PC-3 (cell line): ENCODE results near the gene HES3. TPM values are rescaled to one million over a fixed set of nuclear protein-coding genes. Genes with fewer than 3 reads are reported as not detected.

Source experiments
- ATAC-seq: fragments of 200-7000 bp; cut with Tn5 transposase; 2 replicates; pipeline ENCODE4 v1.9.1; 2020; ENCODE audit warnings: mild to moderate bottlenecking, moderate library complexity
- BruUV-seq: library from RNA; stranded (reverse); fragments of 400-500 nt; replicated peaks from 2 replicates; lab custom pipeline; 2021; lab: Mats Ljungman, UMichigan
- CTCF ChIA-PET: fragments of 300-600 bp; sonication (Branson Sonifier 250); formaldehyde crosslinking; loops from one replicate; lab custom pipeline; 2022; ENCODE audit warnings: antibody characterized with exemption; lab: Charles Lee
- POLR2A ChIA-PET: fragments of 300-600 bp; sonication (Branson Sonifier 250); formaldehyde crosslinking; loops from one replicate; lab custom pipeline; 2022; ENCODE audit warnings: antibody characterized with exemption; ENCODE audit not compliant: unreplicated experiment; lab: Charles Lee
- DNase-seq: peaks from one replicate; pipeline ENCODE4 v3.0.0-alpha.2; 2015
- H2AFZ ChIP-seq: fragments of 300-600 bp; sonication (generic); 2 replicates; pipeline ENCODE4 v1.6.0; 2016; ENCODE audit warnings: antibody characterized with exemption, low read length
- H3F3A ChIP-seq: fragments of 300-600 bp; sonication (generic); one replicate; pipeline ENCODE4 v1.6.0; 2017; ENCODE audit warnings: antibody characterized with exemption, low read length, control low read depth, mild to moderate bottlenecking; ENCODE audit not compliant: unreplicated experiment
- H3K27ac ChIP-seq: fragments of 300-600 bp; sonication (generic); 2 replicates; pipeline ENCODE4 v1.5.1; 2016; ENCODE audit warnings: mild to moderate bottlenecking, low read length
- H3K27me3 ChIP-seq: fragments of 300-600 bp; sonication (generic); 2 replicates; pipeline ENCODE4 v1.6.1; 2016; ENCODE audit warnings: low read length, mixed read lengths
- H3K36me3 ChIP-seq: fragments of 300-600 bp; sonication (generic); 2 replicates; pipeline ENCODE4 v1.6.1; 2016; ENCODE audit warnings: low read depth, mixed run types, low read length, mixed read lengths
- H3K4me1 ChIP-seq: fragments of 300-600 bp; sonication (generic); 2 replicates; pipeline ENCODE4 v1.5.1; 2016; ENCODE audit warnings: low read length; ENCODE audit not compliant: insufficient read depth
- H3K4me2 ChIP-seq: fragments of 300-600 bp; sonication (generic); 2 replicates; pipeline ENCODE4 v1.6.0; 2016; ENCODE audit warnings: low read length
- H3K4me3 ChIP-seq: fragments of 300-600 bp; sonication (generic); 2 replicates; pipeline ENCODE4 v1.5.1; 2016; ENCODE audit warnings: mild to moderate bottlenecking, low read length, mixed read lengths
- H3K79me2 ChIP-seq: fragments of 300-600 bp; sonication (generic); 2 replicates; pipeline ENCODE4 v1.6.1; 2017; ENCODE audit warnings: low read length, mixed read lengths
- H3K9ac ChIP-seq: fragments of 300-600 bp; sonication (generic); 2 replicates; pipeline ENCODE4 v1.6.0; 2016; ENCODE audit warnings: mild to moderate bottlenecking, low read length
- H3K9me2 ChIP-seq: fragments of 300-600 bp; sonication (generic); replicated peaks from 2 replicates; pipeline ENCODE4 v1.6.1; 2016; ENCODE audit warnings: mixed run types, low read length, mixed read lengths
- H3K9me3 ChIP-seq: fragments of 300-600 bp; sonication (generic); 2 replicates; pipeline ENCODE4 v1.6.1; 2016; ENCODE audit warnings: low read length, mixed read lengths
- H4K20me1 ChIP-seq: fragments of 300-600 bp; sonication (generic); 2 replicates; pipeline ENCODE4 v1.6.1; 2016; ENCODE audit warnings: low read length, mixed read lengths
- EZH2 ChIP-seq: fragments of 300-600 bp; sonication (generic); IDR thresholded peaks from one replicate; pipeline ENCODE4 v1.6.1; 2017; ENCODE audit warnings: antibody characterized with exemption, mild to moderate bottlenecking, low read length; ENCODE audit not compliant: unreplicated experiment
- EZH2phosphoT487 ChIP-seq: fragments of 300-600 bp; sonication (generic); IDR thresholded peaks from 2 replicates; pipeline ENCODE4 v1.6.1; 2018; ENCODE audit warnings: mild to moderate bottlenecking, antibody characterized with exemption, low read length, borderline replicate concordance
- intact Hi-C: fragments of 100-400 bp; cut with micrococcal nuclease; formaldehyde crosslinking; loops from 2 replicates; pipeline ENCODE4 v1.9.0; 2023
- total RNA-seq: library from RNA; depleted of rRNA; stranded (reverse); fragments of >200 nt; gene quantifications from 2 replicates; pipeline ENCODE4 v1.2.3, GENCODE V29; 2014
- TF ChIP-seq, protein P1 (sequence below): fragments of 300-600 bp; sonication (generic); conservative IDR thresholded peaks from 2 replicates; pipeline ENCODE4 v1.5.1; 2017; ENCODE audit warnings: antibody characterized with exemption, low read depth, mild to moderate bottlenecking, low read length

The HES3 gene
- total RNA-seq, 1 experiment from 2014 or later: not detected

DNA sequence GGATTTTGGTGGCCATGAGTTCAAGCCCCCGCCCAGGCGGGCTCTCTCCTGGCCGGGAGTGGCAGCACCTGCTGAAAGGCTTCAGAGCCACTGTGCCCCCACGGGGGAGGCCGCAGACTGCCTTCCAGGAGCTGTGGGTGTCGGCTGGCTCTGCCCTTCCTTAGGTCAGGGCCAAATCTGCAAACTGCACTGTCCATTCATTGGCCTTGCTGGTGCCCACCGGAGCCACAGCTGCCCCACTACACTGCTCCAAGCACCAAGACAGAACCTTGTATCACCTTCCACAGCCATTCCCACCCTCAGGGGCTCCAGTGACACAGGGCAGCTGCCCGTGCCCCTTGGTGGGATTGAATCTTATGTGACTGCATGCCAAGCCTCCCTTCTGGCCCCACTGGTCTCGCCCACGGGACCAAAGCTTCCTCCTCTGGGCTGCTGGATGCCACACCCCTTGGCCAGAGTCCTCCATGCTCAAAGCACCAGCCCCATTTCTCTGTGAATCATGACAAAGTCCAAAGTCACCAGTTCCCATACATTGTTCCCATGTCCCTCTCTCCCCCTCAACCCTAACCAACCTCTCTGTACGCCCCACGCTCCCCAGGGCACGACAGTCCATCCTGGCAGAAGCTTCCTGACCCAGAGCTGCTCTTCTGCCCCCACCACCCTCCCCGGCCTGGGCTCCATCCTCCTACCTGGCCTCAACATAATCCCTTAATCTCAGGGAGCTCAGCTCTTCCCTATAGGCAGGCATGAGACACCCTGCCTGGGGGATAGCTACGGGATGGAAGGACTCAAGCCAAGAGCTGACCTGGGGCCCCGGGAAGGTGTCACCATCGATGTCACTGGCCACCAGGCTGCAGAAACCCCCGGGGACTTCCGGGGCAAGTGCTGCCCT, 37.8 kb downstream of the HES3 start:
- DNase-seq: no peak
- Histone ChIP-seq H3K4me1 (peaks cover 11% of the 10 kb centered on the region), H3K36me3 (peaks cover 4% of the 10 kb centered on the region; the same call in 1 of the 2 replicates), H3K79me2 (no peaks in the 10 kb centered on the region), H3K4me2 (no peak overlapping the region), H3K27ac (peak overlapping the region; percentile 18), H3F3A (no peaks in the 10 kb centered on the region), H3K4me3 (no peak overlapping the region), H3K27me3 (no peaks in the 10 kb centered on the region), H3K9me3 (no peaks in the 10 kb centered on the region), H3K9ac (no peak overlapping the region), H4K20me1 (no peaks in the 10 kb centered on the region), H3K9me2 (no peaks in the 10 kb centered on the region), H2AFZ (no peak overlapping the region)
- TSS peak; percentile 27 for BruUV-seq
- intact Hi-C loops: no loop called here
- CTCF ChIA-PET: no interaction called here
- TF ChIP-seq EZH2phosphoT487: no peak
- no peak for TF ChIP-seq EZH2
- TF ChIP-seq, protein P1, sequence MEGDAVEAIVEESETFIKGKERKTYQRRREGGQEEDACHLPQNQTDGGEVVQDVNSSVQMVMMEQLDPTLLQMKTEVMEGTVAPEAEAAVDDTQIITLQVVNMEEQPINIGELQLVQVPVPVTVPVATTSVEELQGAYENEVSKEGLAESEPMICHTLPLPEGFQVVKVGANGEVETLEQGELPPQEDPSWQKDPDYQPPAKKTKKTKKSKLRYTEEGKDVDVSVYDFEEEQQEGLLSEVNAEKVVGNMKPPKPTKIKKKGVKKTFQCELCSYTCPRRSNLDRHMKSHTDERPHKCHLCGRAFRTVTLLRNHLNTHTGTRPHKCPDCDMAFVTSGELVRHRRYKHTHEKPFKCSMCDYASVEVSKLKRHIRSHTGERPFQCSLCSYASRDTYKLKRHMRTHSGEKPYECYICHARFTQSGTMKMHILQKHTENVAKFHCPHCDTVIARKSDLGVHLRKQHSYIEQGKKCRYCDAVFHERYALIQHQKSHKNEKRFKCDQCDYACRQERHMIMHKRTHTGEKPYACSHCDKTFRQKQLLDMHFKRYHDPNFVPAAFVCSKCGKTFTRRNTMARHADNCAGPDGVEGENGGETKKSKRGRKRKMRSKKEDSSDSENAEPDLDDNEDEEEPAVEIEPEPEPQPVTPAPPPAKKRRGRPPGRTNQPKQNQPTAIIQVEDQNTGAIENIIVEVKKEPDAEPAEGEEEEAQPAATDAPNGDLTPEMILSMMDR: no peak
- ATAC-seq: peak; percentile 36
- POLR2A ChIA-PET: no interaction called here

GRCh38 chr1:6282577-6283270, 38.7 kb downstream of the HES3 start:
- POLR2A ChIA-PET: no interaction called here
- CTCF ChIA-PET: no interaction called here
- H3K27me3 ChIP-seq: no peaks in the 10 kb centered on the region
- peaks cover 11% of the 10 kb centered on the region for H3K4me1 ChIP-seq
- no peaks in the 10 kb centered on the region for H3K79me2 ChIP-seq
- no peak overlapping the region for H3K4me3 ChIP-seq
- no peaks in the 10 kb centered on the region for H3K9me2 ChIP-seq
- no peak overlapping the region for H3K4me2 ChIP-seq
- H2AFZ ChIP-seq: no peak overlapping the region
- no peak for ATAC-seq
- BruUV-seq: no TSS peak
- peaks cover 8% of the 10 kb centered on the region; the same call in 1 of the 2 replicates for H3K36me3 ChIP-seq
- intact Hi-C loops: no loop called here
- H3K9me3 ChIP-seq: no peaks in the 10 kb centered on the region
- no peak overlapping the region for H3K9ac ChIP-seq
- TF ChIP-seq, protein P1: no peak
- TF ChIP-seq EZH2 (no peak), EZH2phosphoT487 (no peak)
- DNase-seq: no peak
- H3K27ac ChIP-seq: no peak overlapping the region
- no peaks in the 10 kb centered on the region for H3F3A ChIP-seq
- H4K20me1 ChIP-seq: no peaks in the 10 kb centered on the region
